ENCODE data around the gene C2CD4A.

The C2CD4A gene

GRCh38 chr15:62108411-62108810 lies 41.6 kb downstream of the C2CD4A start:
- peak in 1 of 2 experiments; percentile 67; a peak in 1 of 4 replicates for TF ChIP-seq REST (IDR thresholded peaks at IDR 0.05; ENCODE audit: insufficient read depth in 1 of 2, low read depth in 2 of 2, low read length in 2 of 2)
- no peak for TF ChIP-seq FOXP2 (optimal IDR thresholded peaks at IDR 0.05; ENCODE audit: borderline replicate concordance, extremely low read depth, extremely low read length, insufficient read depth)
- TF ChIP-seq SIN3A (IDR thresholded peaks at IDR 0.05; ENCODE audit: borderline replicate concordance, insufficient read depth, low read length): no peak

- no peak for TF ChIP-seq TAF1 (IDR thresholded peaks at IDR 0.05; ENCODE audit: borderline replicate concordance, insufficient read depth, low read length)
- no peak for TF ChIP-seq FOXP2 (optimal IDR thresholded peaks at IDR 0.05; ENCODE audit: borderline replicate concordance, extremely low read depth, extremely low read length, insufficient read depth)
- TF ChIP-seq REST (IDR thresholded peaks at IDR 0.05; ENCODE audit: insufficient read depth in 1 of 2, low read depth in 2 of 2, low read length in 2 of 2): no peak
- TF ChIP-seq SIN3A (IDR thresholded peaks at IDR 0.05; ENCODE audit: borderline replicate concordance, insufficient read depth, low read length): no peak
- TF ChIP-seq POLR2AphosphoS5 (IDR thresholded peaks at IDR 0.05; ENCODE audit: low read depth, low read length): no peak
These were observed 42.7 kb downstream of the C2CD4A start for GRCh38 chr15:62109437-62109836.

GRCh38 chr15:62109982-62110851 lies 43.4 kb downstream of the C2CD4A start:
- TF ChIP-seq FOXP2 (optimal IDR thresholded peaks at IDR 0.05; ENCODE audit: borderline replicate concordance, extremely low read depth, extremely low read length, insufficient read depth): no peak
- TF ChIP-seq SIN3A (IDR thresholded peaks at IDR 0.05; ENCODE audit: borderline replicate concordance, insufficient read depth, low read length): no peak
- TF ChIP-seq REST (IDR thresholded peaks at IDR 0.05; ENCODE audit: insufficient read depth in 1 of 2, low read depth in 2 of 2, low read length in 2 of 2): no peak
- TF ChIP-seq POLR2AphosphoS5 (IDR thresholded peaks at IDR 0.05; ENCODE audit: low read depth, low read length): no peak

GRCh38 chr15:62112081-62112480 lies 45.3 kb downstream of the C2CD4A start:
- TF ChIP-seq REST (IDR thresholded peaks at IDR 0.05; ENCODE audit: insufficient read depth in 1 of 2, low read depth in 2 of 2, low read length in 2 of 2) (no peak), POLR2AphosphoS5 (IDR thresholded peaks at IDR 0.05; ENCODE audit: low read depth, low read length) (no peak), FOXP2 (optimal IDR thresholded peaks at IDR 0.05; ENCODE audit: borderline replicate concordance, extremely low read depth, extremely low read length, insufficient read depth) (no peak), SIN3A (IDR thresholded peaks at IDR 0.05; ENCODE audit: borderline replicate concordance, insufficient read depth, low read length) (no peak), TAF1 (IDR thresholded peaks at IDR 0.05; ENCODE audit: borderline replicate concordance, insufficient read depth, low read length) (no peak)
